T-helper 1 cell treated with Interleukin-12 subunit alpha and Interleukin-12 subunit beta and Interleukin-4 antibody, amounts not matched to agents 30 ng/mL and 1 ng/mL, for 36 hours (primary cell): ENCODE results near the gene HSPA12A. TPM values are rescaled to one million over a fixed set of nuclear protein-coding genes. Genes with fewer than 3 reads are reported as not detected.

Source experiments
- intact Hi-C: fragments of 100-400 bp; cut with micrococcal nuclease; formaldehyde crosslinking; loops from one replicate; pipeline ENCODE4 v1.15.1; 2024
- total RNA-seq: library from RNA; stranded (reverse); gene quantifications from 2 replicates; pipeline ENCODE4 v1.2.3, GENCODE V29; 2022

HSPA12A gene
- total RNA-seq, 1 donor from 2014 or later = 0.05 TPM

GRCh38 chr10:116771959-116772585 lies 29.7 kb upstream of the HSPA12A start:
- intact Hi-C loops = no loop called here

- intact Hi-C loops = no loop called here
These were observed 29.0 kb upstream of the HSPA12A start for GRCh38 chr10:116771101-116771958.

DNA sequence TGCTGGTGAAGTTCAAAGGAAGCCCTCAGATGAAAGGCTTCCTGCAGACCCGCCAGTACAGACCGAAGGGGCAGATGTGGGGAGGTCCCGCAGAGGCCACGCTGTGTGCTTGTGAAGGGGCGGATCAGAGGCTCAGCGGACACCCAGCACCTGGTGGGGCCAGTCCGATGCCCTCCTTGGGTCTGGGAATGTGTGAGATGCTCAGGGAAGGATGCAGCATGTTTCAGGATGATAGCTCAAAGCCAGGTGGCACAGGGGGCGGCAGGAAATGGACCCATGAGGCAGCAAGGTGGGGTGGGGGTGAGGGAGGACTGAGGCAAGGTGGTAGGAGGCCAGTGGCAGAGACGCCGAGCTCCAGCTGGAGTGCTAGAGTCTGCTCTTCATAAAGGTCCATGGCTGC lies 27.9 kb upstream of the HSPA12A start:
- intact Hi-C loops = no loop called here

DNA sequence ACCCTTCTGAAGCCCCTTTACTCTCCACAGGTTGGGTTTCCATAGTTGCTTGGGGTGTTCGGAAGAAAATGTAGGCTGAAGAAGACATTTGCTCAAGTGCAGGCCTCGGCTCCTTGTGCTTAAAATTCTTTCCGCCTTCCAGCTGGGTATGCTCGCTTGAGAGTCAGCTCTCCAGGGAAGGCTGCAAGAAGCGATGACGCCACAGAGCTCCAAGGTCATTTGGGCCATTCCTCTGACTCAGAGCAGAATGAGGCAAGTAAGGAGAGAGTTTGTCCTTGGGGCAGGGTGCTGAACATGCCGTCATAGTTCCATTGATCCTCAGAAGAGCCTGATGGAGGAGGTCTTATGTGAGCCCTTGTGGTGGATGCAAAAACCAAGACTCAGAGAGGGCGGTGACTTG lies 27.4 kb upstream of the HSPA12A start:
- intact Hi-C loops = no loop called here

DNA sequence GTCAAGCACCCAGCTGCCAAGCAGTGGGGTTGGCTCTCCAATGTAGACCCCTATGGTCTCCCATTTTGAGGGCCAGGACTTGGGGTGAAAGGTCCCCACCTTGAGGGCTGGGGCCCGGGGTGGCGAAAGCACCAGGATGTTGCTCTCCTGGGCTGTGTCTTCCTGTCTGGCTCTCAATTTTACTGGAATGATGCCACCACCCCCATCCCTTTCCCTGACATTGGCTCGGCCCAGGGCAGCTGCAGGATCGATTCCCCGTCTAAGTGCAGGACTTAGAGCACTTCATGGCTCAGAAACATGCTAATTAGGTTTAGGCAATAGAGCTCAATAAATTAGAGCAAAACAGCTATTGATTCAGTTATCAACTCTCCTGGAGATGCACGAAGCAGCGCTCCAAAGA lies 27.0 kb upstream of the HSPA12A start:
- intact Hi-C loops = no loop called here

DNA sequence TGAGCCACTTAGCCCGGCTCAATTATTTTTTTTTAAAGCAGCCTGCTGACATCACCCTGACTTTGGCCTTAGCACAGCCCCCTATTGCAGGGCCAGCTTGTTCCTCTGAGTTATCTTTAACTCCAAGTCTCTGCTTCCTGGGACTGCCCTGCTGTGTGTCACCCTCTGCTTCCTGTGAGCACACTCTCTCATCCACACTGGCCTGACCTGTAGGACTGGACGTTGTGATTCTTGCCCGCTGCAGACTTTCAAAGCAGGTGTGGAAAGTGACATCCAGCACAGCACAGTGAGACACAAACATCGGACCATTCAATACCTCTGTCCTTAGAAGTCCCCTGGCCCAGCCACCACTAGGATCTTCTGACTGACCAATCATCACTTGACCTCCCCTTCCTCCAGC lies 26.4 kb upstream of the HSPA12A start:
- intact Hi-C loops = no loop called here

DNA sequence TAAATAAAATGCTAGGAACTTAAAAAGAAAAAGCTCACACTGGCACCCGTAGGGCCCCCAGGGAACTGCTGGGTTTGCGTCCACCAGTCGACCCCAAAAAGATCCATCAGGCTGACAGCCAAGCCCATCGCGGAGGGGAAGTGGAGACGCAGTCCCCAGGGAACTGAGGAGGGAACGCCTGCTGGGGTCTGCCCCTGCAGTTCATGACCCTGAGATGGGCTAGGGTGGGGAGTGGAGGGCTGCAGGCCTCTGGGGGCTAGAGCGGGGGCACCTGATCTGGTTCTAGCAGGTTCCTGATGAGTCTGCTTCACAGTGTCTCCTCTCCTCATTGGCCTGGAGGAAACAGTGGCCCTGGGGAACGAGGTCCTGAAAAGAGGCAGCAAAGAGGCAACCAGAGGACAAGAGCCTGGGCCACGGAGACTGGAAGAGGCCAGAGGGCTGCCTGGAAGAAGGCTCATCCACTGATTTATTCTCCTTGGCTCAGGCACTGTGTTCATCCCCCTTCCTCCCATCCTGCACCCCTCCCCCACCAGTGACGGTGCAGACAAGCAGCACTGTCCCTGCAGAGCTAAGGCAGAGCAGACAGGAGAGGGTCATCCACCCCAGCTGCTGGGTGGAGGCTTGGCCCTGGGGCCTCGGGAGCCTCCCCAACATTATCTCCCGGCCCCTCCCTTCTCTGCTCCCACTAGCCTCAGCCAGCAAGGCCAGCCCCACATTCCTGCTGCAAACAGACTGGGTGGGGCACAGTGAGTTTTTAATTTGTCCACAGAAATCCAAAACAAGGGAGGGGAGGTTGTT lies 24.7 kb upstream of the HSPA12A start:
- intact Hi-C loops = no loop called here

- intact Hi-C loops = no loop called here
These were observed 24.0 kb upstream of the HSPA12A start for GRCh38 chr10:116766241-116766827.

DNA sequence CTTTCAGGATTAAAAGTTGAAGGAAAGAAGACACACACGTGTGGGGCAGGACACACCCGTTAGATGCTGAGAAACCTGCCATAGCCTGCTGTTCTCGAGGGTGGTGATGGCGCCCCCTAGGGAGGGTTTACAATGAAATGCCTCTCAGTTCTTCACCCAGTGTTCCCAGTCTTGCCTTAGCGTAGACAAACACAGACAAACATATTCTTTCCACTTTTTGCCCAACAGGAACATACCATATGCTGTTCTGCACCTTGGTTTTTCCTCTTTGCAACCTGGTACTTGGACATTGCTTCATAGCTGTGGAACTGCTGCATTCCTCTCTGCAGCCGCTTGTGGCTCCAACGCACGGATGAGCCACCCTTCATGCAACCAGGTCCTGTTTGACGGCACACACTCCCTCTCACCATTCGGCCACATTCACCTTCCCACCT lies 23.3 kb upstream of the HSPA12A start:
- intact Hi-C loops = loop anchor here (1.0 kb wide), 1 partner anchor 83 kb away; no protein-coding TSS in a partner anchor

GRCh38 chr10:116764979-116765378 lies 22.6 kb upstream of the HSPA12A start:
- intact Hi-C loops = loop anchor here (1.0 kb wide), 1 partner anchor 83 kb away; no protein-coding TSS in a partner anchor

DNA sequence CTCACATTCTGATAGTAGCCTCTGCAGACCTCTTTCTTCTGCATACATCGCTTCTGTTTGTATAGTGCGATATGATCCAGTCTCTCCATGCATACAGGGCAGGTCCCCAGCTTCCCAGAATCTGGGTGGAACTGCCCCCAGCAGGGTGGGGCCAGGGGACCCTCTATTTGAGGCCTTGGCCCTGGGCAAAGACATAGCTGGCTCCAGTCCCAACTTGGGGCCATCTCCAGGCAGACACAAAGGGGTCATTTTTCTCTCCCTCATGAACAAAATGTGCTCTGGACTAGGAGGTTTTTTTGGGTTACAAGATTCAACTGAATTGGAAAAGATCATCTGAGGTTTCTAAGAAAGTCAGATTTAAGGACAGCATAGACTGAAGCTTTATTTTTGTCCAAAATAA lies 21.1 kb upstream of the HSPA12A start:
- intact Hi-C loops = no loop called here

DNA sequence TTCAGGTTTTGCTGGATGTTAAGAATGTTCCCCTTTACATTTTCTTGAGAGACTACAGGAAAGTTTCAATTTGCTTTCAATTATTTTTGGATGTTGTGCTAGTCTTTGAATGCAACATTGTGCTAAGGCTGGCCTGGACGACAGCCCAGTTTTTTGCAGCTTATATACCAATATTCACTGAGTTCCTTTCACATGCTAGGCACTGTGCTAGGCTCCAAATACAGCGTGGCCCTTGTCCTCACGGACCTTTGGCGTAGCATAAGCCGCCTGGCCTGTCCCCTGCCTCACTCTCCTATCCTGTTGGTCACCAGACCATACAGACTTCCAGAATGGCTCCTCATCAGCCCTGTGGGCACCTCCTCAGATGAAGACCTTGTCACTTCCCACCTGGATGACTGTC lies 19.5 kb upstream of the HSPA12A start:
- intact Hi-C loops = no loop called here

GRCh38 chr10:116760919-116761318 lies 18.6 kb upstream of the HSPA12A start:
- intact Hi-C loops = no loop called here

- intact Hi-C loops = no loop called here
These were observed 14.9 kb upstream of the HSPA12A start for GRCh38 chr10:116757246-116757645.

GRCh38 chr10:116756277-116756676 lies 13.9 kb upstream of the HSPA12A start:
- intact Hi-C loops = no loop called here

GRCh38 chr10:116753759-116754158 lies 11.4 kb upstream of the HSPA12A start:
- intact Hi-C loops = no loop called here

GRCh38 chr10:116752969-116753665 lies 10.8 kb upstream of the HSPA12A start:
- intact Hi-C loops = no loop called here

GRCh38 chr10:116752563-116752962 lies 10.2 kb upstream of the HSPA12A start:
- intact Hi-C loops = no loop called here

DNA sequence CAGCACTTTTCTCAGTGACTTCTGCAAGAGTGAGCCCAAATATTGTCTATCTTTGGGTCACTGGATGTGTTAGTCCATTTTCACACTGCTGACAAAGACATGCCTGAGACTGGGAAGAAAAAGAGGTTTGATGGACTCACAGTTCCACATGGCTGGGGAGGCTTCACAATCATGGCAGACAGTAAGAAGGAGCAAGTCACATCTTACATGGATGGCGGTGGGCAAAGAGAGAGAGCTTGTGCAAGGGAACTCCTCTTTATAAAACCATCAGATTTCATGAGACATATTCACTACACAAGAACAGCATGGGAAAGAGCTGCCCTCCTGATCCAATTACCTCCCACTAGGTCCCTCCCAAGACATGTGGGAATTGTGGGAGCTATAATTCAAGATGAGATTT lies 6.1 kb upstream of the HSPA12A start:
- intact Hi-C loops = no loop called here

DNA sequence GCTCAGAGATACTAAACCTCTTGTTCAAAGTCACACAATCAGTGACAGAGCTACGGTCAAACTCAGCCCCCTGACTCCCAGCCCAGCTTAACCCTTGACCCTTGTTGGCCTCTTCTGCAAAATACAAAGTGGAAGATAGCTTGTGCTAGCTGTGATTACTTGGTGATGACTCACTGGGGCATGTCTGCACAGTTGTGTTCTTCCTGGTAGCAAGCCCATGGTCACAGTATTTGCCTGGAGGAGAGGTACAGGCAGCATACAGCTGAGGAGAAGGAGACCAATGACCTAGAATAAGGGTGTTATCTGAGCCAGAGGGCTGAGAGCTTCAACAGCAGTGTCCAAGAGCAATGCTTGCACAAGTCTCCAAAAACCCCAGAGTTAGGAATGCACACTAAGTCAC lies 5.7 kb upstream of the HSPA12A start:
- intact Hi-C loops = no loop called here

GRCh38 chr10:116747325-116747724 lies 5.0 kb upstream of the HSPA12A start:
- intact Hi-C loops = no loop called here
